Measurements from ENCODE around the gene PNMT. TPM values are rescaled to one million over a fixed set of nuclear protein-coding genes. Genes with fewer than 3 reads are reported as not detected.

The PNMT gene
- total and polyA plus RNA-seq, 2 of the 8 experiments (the other 6 are each of a cell fraction or from before 2014, with no cell fraction given) = 5.6 to 10.9 TPM

- Histone ChIP-seq H3K36me3 (ENCODE audit: control insufficient read depth in 2 of 4, insufficient read depth in 4 of 4, low read length in 3 of 4) (no peaks in the 10 kb centered on the region), H3K4ac (replicated peaks; ENCODE audit: insufficient read length, low read depth, low read length) (no peak overlapping the region), H2BK120ac (replicated peaks; ENCODE audit: low read depth, low read length) (no peak overlapping the region), H2BK15ac (ENCODE audit: low read length) (no peak overlapping the region), H3K4me2 (ENCODE audit: insufficient read depth in 1 of 2, low read depth in 2 of 2, low read length in 2 of 2) (peak overlapping the region in 1 of 2 experiments; percentile 31; a peak in 1 of 4 replicates), H4K8ac (ENCODE audit: extremely low read depth, insufficient read depth, low read length) (no peak overlapping the region), H3K18ac (ENCODE audit: extremely low read depth, low read length) (no peak overlapping the region), H3K27ac (ENCODE audit: low read depth, low read length) (no peak overlapping the region), H2BK20ac (ENCODE audit: low read length) (no peak overlapping the region), H4K20me1 (replicated peaks in 1 of 2; ENCODE audit: control insufficient read depth in 1 of 2, insufficient read depth in 2 of 2, low read length in 2 of 2) (peaks cover 3 to 27% of the 10 kb centered on the region in 2 experiments), H4K91ac (replicated peaks; ENCODE audit: insufficient read length, low read length) (no peak overlapping the region), H3K4me3 (ENCODE audit: extremely low read depth in 1 of 4, insufficient read depth in 2 of 4, low read depth in 3 of 4, low read length in 4 of 4) (no peak overlapping the region), H3K27me3 (replicated peaks in 1 of 4; ENCODE audit: control insufficient read depth in 3 of 4, extremely low read depth in 1 of 4, insufficient read depth in 3 of 4, low read length in 3 of 4) (0 out of 7 replicates have a peak, but pooled peaks cover 0 to 3% (median 0%) of the 10 kb centered on the region in 4 experiments), H3K9me3 (ENCODE audit: insufficient read depth in 2 of 2, low read depth in 1 of 2, low read length in 1 of 2) (no peaks in the 10 kb centered on the region), H3K23ac (ENCODE audit: insufficient read length) (no peak overlapping the region), H3K4me1 (replicated peaks in 1 of 4; ENCODE audit: control insufficient read depth in 3 of 4, insufficient read depth in 4 of 4, low read length in 3 of 4) (peaks cover 16 to 35% (median 23%) of the 10 kb centered on the region in 4 experiments), H2AFZ (ENCODE audit: low read length) (no peak overlapping the region), H4K5ac (ENCODE audit: insufficient read length, low read depth, low read length) (no peak overlapping the region), H3K23me2 (ENCODE audit: low read depth, low read length) (peaks cover 8% of the 10 kb centered on the region; the same call in 1 of the 2 replicates), H3K14ac (ENCODE audit: insufficient read length) (no peak overlapping the region), H3K56ac (replicated peaks; ENCODE audit: insufficient read length, low read depth, low read length) (no peak overlapping the region), H3K9ac (replicated peaks in 1 of 4; ENCODE audit: extremely low read depth in 1 of 4, low read depth in 3 of 4, low read length in 3 of 4) (no peak overlapping the region), H3K79me1 (ENCODE audit: low read depth, low read length) (peaks cover 38% of the 10 kb centered on the region), H2AK5ac (ENCODE audit: low read depth, low read length) (no peak overlapping the region), H3K79me2 (ENCODE audit: control insufficient read depth in 1 of 2, insufficient read depth in 2 of 2, low read length in 2 of 2) (peaks cover 8 to 64% of the 10 kb centered on the region in 2 experiments), H2BK12ac (ENCODE audit: low read depth, low read length) (no peak overlapping the region), H2BK5ac (ENCODE audit: low read depth, low read length) (no peak overlapping the region)
- POLR2A ChIA-PET (ENCODE audit: partially characterized antibody) = interaction anchor here (0.6 to 5.5 kb wide), 9 partner anchors 8 to 116 kb away, joined by 3 to 28 read pairs (median 3); partner anchors contain the start of gene ERBB2
- 95% methylated on average over 2 of the region's 2 CpGs; no CpG with 5 or more reads in 1 of the 2 experiments for WGBS, 2 experiments (ENCODE audit: extremely low coverage in 1 of 2, insufficient coverage in 1 of 2, insufficient read length in 1 of 2, insufficient replicate concordance in 2 of 2, low coverage in 1 of 2, low lambda C conversion rate in 2 of 2, missing lambda C conversion rate in 1 of 2)
- FAIRE-seq (no peak), DNase-seq (ENCODE audit: low read depth in 1 of 2, low spot score in 2 of 2) (no peak)
- CTCF ChIA-PET (ENCODE audit: partially characterized antibody) = interaction anchor here (1.0 to 49.2 kb wide), 10 partner anchors 9 to 142 kb away, joined by 3 to 1885 read pairs (median 9); partner anchors contain the start of genes ERBB2, MIEN1, PGAP3 and PNMT
- no peak for TF ChIP-seq SIN3A (conservative IDR thresholded peaks at IDR 0.05 in 1 of 2, IDR thresholded peaks at IDR 0.05 in 1 of 2; ENCODE audit: low read depth in 1 of 2, low read length in 2 of 2)
Measured at GRCh38 chr17:39639043-39639442, 29.2 kb upstream of the PNMT start.
